ENCODE measurements around the gene TRPM7. TPM values are rescaled to one million over a fixed set of nuclear protein-coding genes. Genes with fewer than 3 reads are reported as not detected.

TRPM7 gene
- total and polyA plus RNA-seq, 2 of the 13 experiments (the other 11 are each of a cell fraction or from before 2014, with no cell fraction given) = 11.0 to 36.0 TPM

- TF ChIP-seq POLR2A (IDR thresholded peaks at IDR 0.05; ENCODE audit: insufficient read depth in 1 of 2, low read depth in 2 of 2, low read length in 2 of 2) (peak; percentile 83 to 84), NFIB (CRISPR knock-in tag; IDR thresholded peaks at IDR 0.05; ENCODE audit: borderline replicate concordance) (no peak), HOXD1 (CRISPR knock-in tag; IDR thresholded peaks at IDR 0.05) (no peak), RXRA (CRISPR knock-in tag; IDR thresholded peaks at IDR 0.05) (peak; percentile 46; the same call in 1 of the 2 replicates), ZNF510 (CRISPR knock-in tag; IDR thresholded peaks at IDR 0.05; ENCODE audit: low read depth) (no peak), ZNF614 (CRISPR knock-in tag; IDR thresholded peaks at IDR 0.05; ENCODE audit: borderline replicate concordance) (no peak), ZNF503 (CRISPR knock-in tag; IDR thresholded peaks at IDR 0.05) (no peak), NRL (CRISPR knock-in tag; IDR thresholded peaks at IDR 0.05; ENCODE audit: borderline replicate concordance) (no peak), MTF2 (CRISPR knock-in tag; IDR thresholded peaks at IDR 0.05; ENCODE audit: borderline replicate concordance) (no peak), ZNF225 (CRISPR knock-in tag; IDR thresholded peaks at IDR 0.05) (no peak; the same call in 1 of the 2 replicates), HMGXB4 (CRISPR knock-in tag; IDR thresholded peaks at IDR 0.05; ENCODE audit: borderline replicate concordance in 1 of 2, low read depth in 1 of 2) (peak; percentile 36 to 56; a peak in 3 of 4 replicates), ZNF724P (CRISPR knock-in tag; IDR thresholded peaks at IDR 0.05; ENCODE audit: borderline replicate concordance) (peak; percentile 95), TFE3 (CRISPR knock-in tag; IDR thresholded peaks at IDR 0.05) (no peak), BCL6 (CRISPR knock-in tag; IDR thresholded peaks at IDR 0.05) (0 out of 2 replicates have a peak, but pooled peaks have one; percentile 40), SAP130 (CRISPR knock-in tag; IDR thresholded peaks at IDR 0.05; ENCODE audit: low read depth) (peak; percentile 53; the same call in 1 of the 2 replicates), ZNF343 (CRISPR knock-in tag; IDR thresholded peaks at IDR 0.05) (no peak), ZNF574 (CRISPR knock-in tag; IDR thresholded peaks at IDR 0.05) (no peak; the same call in 1 of the 2 replicates), EHMT2 (IDR thresholded peaks at IDR 0.05; ENCODE audit: borderline replicate concordance, low read depth, low read length) (no peak), ATAD3A (CRISPR knock-in tag; IDR thresholded peaks at IDR 0.05) (peak; percentile 81; the same call in 1 of the 2 replicates), ZFP1 (CRISPR knock-in tag; IDR thresholded peaks at IDR 0.05) (no peak), ZNF605 (CRISPR knock-in tag; IDR thresholded peaks at IDR 0.05) (peak; percentile 15; the same call in 1 of the 2 replicates)
Observed at GRCh38 chr15:50686469-50687301, at the start of gene TRPM7 (continued).
